ENCODE measurements around the gene EVA1A.

DNA sequence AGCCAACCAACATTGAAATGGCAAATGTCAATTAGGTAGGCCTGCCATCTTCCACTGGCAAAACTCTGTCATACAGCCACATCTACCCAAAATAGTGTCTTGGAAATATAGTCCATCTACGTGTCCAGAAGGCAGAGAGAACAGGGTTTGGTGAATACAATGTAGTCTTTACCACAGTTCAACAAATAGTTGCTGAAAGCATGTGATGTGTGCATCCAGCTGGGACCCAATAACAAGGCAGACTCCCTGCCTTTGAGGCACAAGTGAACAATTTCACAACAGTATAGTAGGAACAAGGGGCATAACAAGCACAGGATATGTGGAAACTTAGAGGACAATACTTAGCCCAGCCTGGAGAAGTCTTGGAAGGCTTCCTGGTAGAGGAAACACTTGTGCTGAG lies 72.6 kb downstream of the EVA1A start:
- TF ChIP-seq, protein P1, sequence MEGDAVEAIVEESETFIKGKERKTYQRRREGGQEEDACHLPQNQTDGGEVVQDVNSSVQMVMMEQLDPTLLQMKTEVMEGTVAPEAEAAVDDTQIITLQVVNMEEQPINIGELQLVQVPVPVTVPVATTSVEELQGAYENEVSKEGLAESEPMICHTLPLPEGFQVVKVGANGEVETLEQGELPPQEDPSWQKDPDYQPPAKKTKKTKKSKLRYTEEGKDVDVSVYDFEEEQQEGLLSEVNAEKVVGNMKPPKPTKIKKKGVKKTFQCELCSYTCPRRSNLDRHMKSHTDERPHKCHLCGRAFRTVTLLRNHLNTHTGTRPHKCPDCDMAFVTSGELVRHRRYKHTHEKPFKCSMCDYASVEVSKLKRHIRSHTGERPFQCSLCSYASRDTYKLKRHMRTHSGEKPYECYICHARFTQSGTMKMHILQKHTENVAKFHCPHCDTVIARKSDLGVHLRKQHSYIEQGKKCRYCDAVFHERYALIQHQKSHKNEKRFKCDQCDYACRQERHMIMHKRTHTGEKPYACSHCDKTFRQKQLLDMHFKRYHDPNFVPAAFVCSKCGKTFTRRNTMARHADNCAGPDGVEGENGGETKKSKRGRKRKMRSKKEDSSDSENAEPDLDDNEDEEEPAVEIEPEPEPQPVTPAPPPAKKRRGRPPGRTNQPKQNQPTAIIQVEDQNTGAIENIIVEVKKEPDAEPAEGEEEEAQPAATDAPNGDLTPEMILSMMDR (IDR thresholded peaks at IDR 0.05; ENCODE audit: low read depth, low read length, poor library complexity, severe bottlenecking) = no peak
- no peak for TF ChIP-seq EZH2phosphoT487 (IDR thresholded peaks at IDR 0.05; ENCODE audit: borderline replicate concordance, low read length)

All from DOHH2 (cell line).